ENCODE measurements around the gene CYP3A7. TPM values are rescaled to one million over a fixed set of nuclear protein-coding genes. Genes with fewer than 3 reads are reported as not detected.

Gene CYP3A7
- polyA plus RNA-seq, 1 of the 3 experiments (the other 2 are of a cell fraction): not detected

GRCh38 chr7:99672573-99672972, 62.4 kb downstream of the CYP3A7 start:
- H3K9ac ChIP-seq: no peak overlapping the region
- no peaks in the 10 kb centered on the region for H3K4me1 ChIP-seq (ENCODE audit: control insufficient read depth in 1 of 2, insufficient read depth in 2 of 2, low read depth in 1 of 2, low read length in 1 of 2)
- H3K9me3 ChIP-seq: no peaks in the 10 kb centered on the region
- WGBS (ENCODE audit: low lambda C conversion rate): 62% methylated on average over 7 of the region's 7 CpGs
- no peaks in the 10 kb centered on the region for H3K9me2 ChIP-seq
- no peak overlapping the region for H2AFZ ChIP-seq (ENCODE audit: low read depth)
- H3K27ac ChIP-seq (ENCODE audit: low read depth in 2 of 2, low read length in 1 of 2): no peak overlapping the region
- no peak overlapping the region for H3K4me3 ChIP-seq (ENCODE audit: low read depth in 2 of 2, low read length in 1 of 2)
- TF ChIP-seq REST (IDR thresholded peaks at IDR 0.05; ENCODE audit: low read depth, low read length): no peak
- no peak for TF ChIP-seq RAD21 (IDR thresholded peaks at IDR 0.05; ENCODE audit: low read length)
- TF ChIP-seq USF2 (IDR thresholded peaks at IDR 0.05; ENCODE audit: borderline replicate concordance, low read depth, low read length): no peak
- no peak for TF ChIP-seq RFX5 (IDR thresholded peaks at IDR 0.05; ENCODE audit: low read length)
- no peak for TF ChIP-seq RCOR1 (IDR thresholded peaks at IDR 0.05; ENCODE audit: low read length)
- TF ChIP-seq PBX3 (IDR thresholded peaks at IDR 0.05): no peak
- no peak for TF ChIP-seq USF1 (IDR thresholded peaks at IDR 0.05; ENCODE audit: borderline replicate concordance, low read depth)
- no peak for TF ChIP-seq FOSL2 (IDR thresholded peaks at IDR 0.05; ENCODE audit: borderline replicate concordance, low read depth)
- no peak for TF ChIP-seq ELF1 (IDR thresholded peaks at IDR 0.05)
- TF ChIP-seq TEAD4 (IDR thresholded peaks at IDR 0.05; ENCODE audit: borderline replicate concordance, insufficient read depth): no peak
- TF ChIP-seq NRF1 (IDR thresholded peaks at IDR 0.05; ENCODE audit: low read depth, low read length): no peak
- TF ChIP-seq GABPA (IDR thresholded peaks at IDR 0.05; ENCODE audit: low read depth): no peak
- no peak for TF ChIP-seq MXI1 (IDR thresholded peaks at IDR 0.05; ENCODE audit: low read depth, low read length)
- no peak for TF ChIP-seq TAF1 (IDR thresholded peaks at IDR 0.05; ENCODE audit: borderline replicate concordance, low read depth, low read length)
- H3K27me3 ChIP-seq (ENCODE audit: insufficient read depth): no peaks in the 10 kb centered on the region
- no peaks in the 10 kb centered on the region for H3K36me3 ChIP-seq (replicated peaks in 1 of 2; ENCODE audit: control insufficient read depth in 1 of 2, insufficient read depth in 2 of 2, low read length in 1 of 2)
- POLR2A ChIA-PET: no interaction called here
- no peaks in the 10 kb centered on the region for H4K20me1 ChIP-seq (ENCODE audit: insufficient read depth)
- DNase-seq: no peak
- CTCF ChIA-PET: interaction anchor here (0.5 kb wide), 1 partner anchor 98 kb away, joined by 3 read pairs; no protein-coding TSS in a partner anchor
- no peak overlapping the region for H3K4me2 ChIP-seq
- no peaks in the 10 kb centered on the region for H3F3A ChIP-seq (replicated peaks; ENCODE audit: insufficient read depth)
- H3K79me2 ChIP-seq (ENCODE audit: insufficient read depth): no peaks in the 10 kb centered on the region

All from SK-N-SH (cell line).